HepG2 (cell line): Measurements from ENCODE around the gene ACADSB. TPM values are rescaled to one million over a fixed set of nuclear protein-coding genes. Genes with fewer than 3 reads are reported as not detected.
A peak's percentile ranks its signal among the peaks of the same experiment; 100 is the strongest.

Source experiments
- EHMT2 ChIP-seq: fragments of 200-600 bp; sonication (generic); IDR thresholded peaks from 2 replicates; pipeline ENCODE4 v1.7.0; 2017; ENCODE audit warnings: antibody characterized with exemption, low read depth, low read length, borderline replicate concordance
- FOSL2 ChIP-seq: sonication (generic); formaldehyde crosslinking; IDR thresholded peaks from 2 replicates; pipeline ENCODE4 v1.4.0; 2020; ENCODE audit warnings: missing genetic modification reagents
- HOXA5 ChIP-seq: sonication (generic); formaldehyde crosslinking; IDR thresholded peaks from 2 replicates; pipeline ENCODE4 v1.4.0; 2020; ENCODE audit warnings: missing genetic modification reagents
- HOXA9 ChIP-seq: sonication (generic); formaldehyde crosslinking; IDR thresholded peaks from 2 replicates; pipeline ENCODE4 v1.8.1; 2022; ENCODE audit warnings: missing genetic modification reagents, mild to moderate bottlenecking, moderate library complexity, borderline replicate concordance
- POLR2AphosphoS5 ChIP-seq: IDR thresholded peaks from 2 replicates; pipeline ENCODE4 v1.6.1; 2012; ENCODE audit warnings: low read depth, low read length
- SAFB2 ChIP-seq: sonication (generic); formaldehyde crosslinking; IDR thresholded peaks from 2 replicates; pipeline ENCODE4 v1.5.1; 2020; ENCODE audit warnings: missing genetic modification reagents, low read depth, mild to moderate bottlenecking, borderline replicate concordance
- SALL1 ChIP-seq: sonication (generic); formaldehyde crosslinking; IDR thresholded peaks from 2 replicates; pipeline ENCODE4 v1.8.0; 2022; ENCODE audit warnings: mild to moderate bottlenecking, missing genetic modification reagents
- SALL2 ChIP-seq: sonication (generic); formaldehyde crosslinking; IDR thresholded peaks from 2 replicates; pipeline ENCODE4 v1.8.1; 2023; ENCODE audit warnings: mild to moderate bottlenecking, missing genetic modification reagents, inconsistent platforms
- SNAI1 ChIP-seq: sonication (generic); formaldehyde crosslinking; IDR thresholded peaks from 2 replicates; pipeline ENCODE4 v1.5.0; 2020; ENCODE audit warnings: mild to moderate bottlenecking, missing genetic modification reagents, borderline replicate concordance
- SP5 ChIP-seq: IDR thresholded peaks from 2 replicates; pipeline ENCODE4 v1.6.1; 2016; ENCODE audit warnings: low read depth, borderline replicate concordance
- TFDP2 ChIP-seq: sonication (generic); formaldehyde crosslinking; IDR thresholded peaks from 2 replicates; pipeline ENCODE4 v1.4.0; 2020; ENCODE audit warnings: missing genetic modification reagents
- TGIF2 ChIP-seq: IDR thresholded peaks from 2 replicates; pipeline ENCODE4 v1.6.1; 2016; ENCODE audit warnings: control low read depth, missing compliant biosample characterization
- TRAFD1 ChIP-seq: sonication (generic); formaldehyde crosslinking; IDR thresholded peaks from 2 replicates; pipeline ENCODE4 v1.5.1; 2020; ENCODE audit warnings: missing genetic modification reagents, mild to moderate bottlenecking, borderline replicate concordance
- ZMYM3 ChIP-seq: sonication (generic); formaldehyde crosslinking; IDR thresholded peaks from 2 replicates; pipeline ENCODE4 v1.5.1; 2020; ENCODE audit warnings: mild to moderate bottlenecking, missing genetic modification reagents
- ZNF292 ChIP-seq: sonication (generic); formaldehyde crosslinking; IDR thresholded peaks from 2 replicates; pipeline ENCODE4 v1.8.1; 2022; ENCODE audit warnings: mild to moderate bottlenecking, low read depth, missing genetic modification reagents, borderline replicate concordance
- ZNF563 ChIP-seq: sonication (generic); formaldehyde crosslinking; IDR thresholded peaks from 2 replicates; pipeline ENCODE4 v1.8.0; 2022; ENCODE audit warnings: mild to moderate bottlenecking, moderate library complexity, missing genetic modification reagents
- ZNF7 ChIP-seq: IDR thresholded peaks from 2 replicates; pipeline ENCODE4 v1.6.1; 2016; ENCODE audit warnings: missing biosample characterization, missing genetic modification reagents
- ZSCAN12 ChIP-seq: sonication (generic); formaldehyde crosslinking; IDR thresholded peaks from 2 replicates; pipeline ENCODE4 v1.9.0; 2021; ENCODE audit warnings: mild to moderate bottlenecking, missing genetic modification reagents
- polyA plus RNA-seq, 8 experiments: library from polyadenylated mRNA; depleted of rRNA in 3 of 8; stranded (reverse) in 7 of 8; unstranded in 1 of 8; fragments of >200 nt; fragmentation: Illumina TruSeq in 4 of 8; extraction: Trizol in 4 of 8; gene quantifications; 2 replicates each; pipeline versions ENCODE4 v1.2.1 to v1.2.3, GENCODE V29; 2011 to 2016; ENCODE audit warnings: low read depth in 4 of 8, missing spikeins in 1 of 8, mixed read lengths in 1 of 8; ENCODE audit not compliant: insufficient read depth in 1 of 8
- total RNA-seq, 5 experiments: library from RNA; depleted of rRNA; stranded (reverse); fragments of >200 nt; fragmentation: Illumina TruSeq; extraction: Trizol; gene quantifications; 2 replicates each; pipeline ENCODE4 v1.2.3, GENCODE V29; 2016; ENCODE audit warnings: low read depth in 1 of 5
- TF ChIP-seq, protein P1 (sequence below): sonication (generic); formaldehyde crosslinking; IDR thresholded peaks from 2 replicates; pipeline ENCODE4 v1.8.1; 2023; ENCODE audit warnings: mild to moderate bottlenecking, missing genetic modification reagents
- TF ChIP-seq, protein P2 (sequence below): sonication (generic); formaldehyde crosslinking; IDR thresholded peaks from 2 replicates; pipeline ENCODE4 v1.5.1; 2020; ENCODE audit warnings: mild to moderate bottlenecking, moderate library complexity, missing genetic modification reagents

The ACADSB gene
- total and polyA plus RNA-seq, 2 of the 13 experiments (the other 11 are each of a cell fraction or from before 2014, with no cell fraction given) = 80.0 to 87.6 TPM

DNA sequence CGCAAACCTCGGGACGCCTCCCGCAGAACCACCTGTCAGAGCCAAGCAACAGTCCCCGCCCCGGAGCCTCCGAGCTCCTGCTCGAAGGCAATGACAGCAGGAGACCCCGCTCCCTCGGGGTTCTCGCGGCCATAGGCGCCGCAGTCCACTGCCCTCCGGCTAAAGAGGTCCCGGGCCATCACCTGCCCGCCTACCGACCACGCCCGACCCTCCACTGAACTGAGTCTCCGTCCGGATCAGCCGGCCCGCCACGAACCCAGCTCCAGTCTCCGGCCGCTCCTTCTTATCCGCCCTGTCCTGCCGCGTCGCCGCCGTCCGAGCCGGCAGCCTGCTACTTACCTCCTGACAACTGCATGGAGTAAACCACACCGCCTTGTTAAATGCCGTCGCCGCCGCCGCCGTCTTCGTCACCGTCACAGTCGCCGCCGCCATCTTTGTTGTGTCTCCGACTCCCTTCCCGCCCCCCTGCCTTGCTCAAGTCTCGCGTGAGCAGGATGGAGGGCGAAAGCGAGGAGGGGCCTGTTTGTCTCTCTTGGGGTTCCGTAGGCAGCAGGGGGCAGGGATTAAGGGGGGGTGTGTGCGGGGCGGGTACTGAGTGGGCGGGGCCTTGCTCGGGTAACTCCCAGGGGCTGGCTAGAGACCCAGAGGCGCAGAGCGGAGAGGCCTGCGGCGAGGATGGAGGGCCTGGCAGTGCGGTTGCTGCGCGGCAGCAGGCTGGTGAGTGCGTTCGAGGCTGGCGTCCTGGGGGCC, at the start of gene ACADSB, which contains the start of gene IKZF5 (continued):
- TF ChIP-seq, protein P1, sequence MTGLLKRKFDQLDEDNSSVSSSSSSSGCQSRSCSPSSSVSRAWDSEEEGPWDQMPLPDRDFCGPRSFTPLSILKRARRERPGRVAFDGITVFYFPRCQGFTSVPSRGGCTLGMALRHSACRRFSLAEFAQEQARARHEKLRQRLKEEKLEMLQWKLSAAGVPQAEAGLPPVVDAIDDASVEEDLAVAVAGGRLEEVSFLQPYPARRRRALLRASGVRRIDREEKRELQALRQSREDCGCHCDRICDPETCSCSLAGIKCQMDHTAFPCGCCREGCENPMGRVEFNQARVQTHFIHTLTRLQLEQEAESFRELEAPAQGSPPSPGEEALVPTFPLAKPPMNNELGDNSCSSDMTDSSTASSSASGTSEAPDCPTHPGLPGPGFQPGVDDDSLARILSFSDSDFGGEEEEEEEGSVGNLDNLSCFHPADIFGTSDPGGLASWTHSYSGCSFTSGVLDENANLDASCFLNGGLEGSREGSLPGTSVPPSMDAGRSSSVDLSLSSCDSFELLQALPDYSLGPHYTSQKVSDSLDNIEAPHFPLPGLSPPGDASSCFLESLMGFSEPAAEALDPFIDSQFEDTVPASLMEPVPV (CRISPR knock-in tag) = peak; percentile 45; the same call in 1 of the 2 replicates
- TF ChIP-seq ZNF563 (CRISPR knock-in tag) (peak; percentile 67; the same call in 1 of the 2 replicates), SP5 (CRISPR knock-in tag) (peak; percentile 63), SALL2 (CRISPR knock-in tag) (no peak), POLR2AphosphoS5 (peak; percentile 99), TRAFD1 (peak; percentile 42; the same call in 1 of the 2 replicates), TFDP2 (CRISPR knock-in tag) (peak; percentile 79; the same call in 1 of the 2 replicates), ZNF7 (CRISPR knock-in tag) (no peak), HOXA9 (CRISPR knock-in tag) (peak; percentile 72; the same call in 1 of the 2 replicates), ZMYM3 (CRISPR knock-in tag) (no peak; the same call in 1 of the 2 replicates), ZNF292 (CRISPR knock-in tag) (no peak), EHMT2 (no peak), SAFB2 (CRISPR knock-in tag) (peak; percentile 77; the same call in 1 of the 2 replicates), SNAI1 (CRISPR knock-in tag) (peak; percentile 88; the same call in 1 of the 2 replicates), SALL1 (CRISPR knock-in tag) (peak; percentile 82), ZSCAN12 (no peak), FOSL2 (peak; percentile 53; the same call in 1 of the 2 replicates), TGIF2 (CRISPR knock-in tag) (peak; percentile 67), HOXA5 (CRISPR knock-in tag) (peak; percentile 62; the same call in 1 of the 2 replicates)
- TF ChIP-seq, protein P2, sequence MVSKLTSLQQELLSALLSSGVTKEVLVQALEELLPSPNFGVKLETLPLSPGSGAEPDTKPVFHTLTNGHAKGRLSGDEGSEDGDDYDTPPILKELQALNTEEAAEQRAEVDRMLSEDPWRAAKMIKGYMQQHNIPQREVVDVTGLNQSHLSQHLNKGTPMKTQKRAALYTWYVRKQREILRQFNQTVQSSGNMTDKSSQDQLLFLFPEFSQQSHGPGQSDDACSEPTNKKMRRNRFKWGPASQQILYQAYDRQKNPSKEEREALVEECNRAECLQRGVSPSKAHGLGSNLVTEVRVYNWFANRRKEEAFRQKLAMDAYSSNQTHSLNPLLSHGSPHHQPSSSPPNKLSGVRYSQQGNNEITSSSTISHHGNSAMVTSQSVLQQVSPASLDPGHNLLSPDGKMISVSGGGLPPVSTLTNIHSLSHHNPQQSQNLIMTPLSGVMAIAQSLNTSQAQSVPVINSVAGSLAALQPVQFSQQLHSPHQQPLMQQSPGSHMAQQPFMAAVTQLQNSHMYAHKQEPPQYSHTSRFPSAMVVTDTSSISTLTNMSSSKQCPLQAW (CRISPR knock-in tag) = peak; percentile 94
